Activated CD4-positive, alpha-beta T cell treated with anti-CD3 and anti-CD28 coated beads, Interleukin-2, amount 10 ng/mL, durations not matched to agents 7 days and 5 days (primary cell): Measurements from ENCODE around the gene STAT4. TPM values are rescaled to one million over a fixed set of nuclear protein-coding genes. Genes with fewer than 3 reads are reported as not detected.

Experiments
- CTCF ChIA-PET: fragments of 350-600 bp; sonication (Branson Sonifier 250); formaldehyde crosslinking; loops from one replicate; lab custom pipeline; 2021; ENCODE audit warnings: antibody characterized with exemption; lab: Charles Lee
- POLR2A ChIA-PET: fragments of 350-600 bp; sonication (Branson Sonifier 250); formaldehyde crosslinking; loops from one replicate; lab custom pipeline; 2021; ENCODE audit warnings: antibody characterized with exemption; lab: Charles Lee
- DNase-seq: peaks from one replicate; pipeline ENCODE4 v3.0.0-alpha.2; 2020
- H3K27ac Mint-ChIP-seq: one replicate; pipeline ENCODE4 v1.8.0; 2021; ENCODE audit warnings: mild to moderate bottlenecking, moderate library complexity, mixed read lengths
- H3K27me3 Mint-ChIP-seq: one replicate; pipeline ENCODE4 v1.8.0; 2021; ENCODE audit warnings: mixed read lengths
- H3K36me3 Mint-ChIP-seq: one replicate; pipeline ENCODE4 v1.8.0; 2021; ENCODE audit warnings: low read depth, mixed read lengths
- H3K4me1 Mint-ChIP-seq: one replicate; pipeline ENCODE4 v1.8.0; 2021; ENCODE audit warnings: mixed read lengths
- H3K4me3 Mint-ChIP-seq: one replicate; pipeline ENCODE4 v1.8.0; 2021; ENCODE audit warnings: mild to moderate bottlenecking, moderate library complexity, mixed read lengths
- H3K9me3 Mint-ChIP-seq: one replicate; pipeline ENCODE4 v1.8.0; 2021; ENCODE audit warnings: mixed read lengths
- total RNA-seq, 2 experiments: library from RNA; stranded (reverse); gene quantifications; one replicate each; pipeline ENCODE4 v1.2.3, GENCODE V29; 2021

STAT4 gene
- total RNA-seq, 2 experiments from 2014 or later: 72.6 to 84.4 TPM

GRCh38 chr2:191048073-191048472 lies 102.7 kb downstream of the STAT4 start:
- H3K27me3 Mint-ChIP-seq: no peaks in the 10 kb centered on the region
- H3K4me1 Mint-ChIP-seq: peaks cover 4% of the 10 kb centered on the region
- H3K27ac Mint-ChIP-seq: no peak overlapping the region
- ChIA-PET POLR2A (interaction anchor here (0.6 kb wide), 1 partner anchor 102 kb away, joined by 3 read pairs; no protein-coding TSS in a partner anchor), CTCF (interaction anchor here (1.2 to 7.5 kb wide), 2 partner anchors 8 to 108 kb away, joined by 3 to 108 read pairs; no protein-coding TSS in a partner anchor)
- DNase-seq: no peak
- H3K9me3 Mint-ChIP-seq: peaks cover 7% of the 10 kb centered on the region
- H3K4me3 Mint-ChIP-seq: no peak overlapping the region
- H3K36me3 Mint-ChIP-seq: peaks cover 42% of the 10 kb centered on the region

DNA sequence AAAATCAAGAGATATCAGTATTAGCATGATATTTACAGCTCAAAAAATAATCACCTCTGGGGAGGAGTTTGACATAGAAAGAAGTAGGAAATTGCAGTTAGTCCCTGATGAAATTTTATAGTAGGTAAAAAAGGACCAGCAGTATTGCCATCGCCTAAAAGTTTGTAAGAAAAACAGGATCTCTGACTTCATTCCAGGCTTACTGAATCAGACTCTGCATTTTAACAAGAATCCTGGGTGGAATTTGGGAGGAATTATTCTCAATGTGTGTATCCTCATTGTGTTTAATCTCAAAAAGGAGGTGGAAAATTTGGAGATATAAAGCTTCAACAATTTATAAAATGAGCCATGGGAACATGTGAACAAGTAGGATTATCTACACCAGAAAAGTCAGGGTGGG lies 105.7 kb downstream of the STAT4 start:
- H3K4me3 Mint-ChIP-seq: no peak overlapping the region
- peaks cover 7% of the 10 kb centered on the region for H3K9me3 Mint-ChIP-seq

DNA sequence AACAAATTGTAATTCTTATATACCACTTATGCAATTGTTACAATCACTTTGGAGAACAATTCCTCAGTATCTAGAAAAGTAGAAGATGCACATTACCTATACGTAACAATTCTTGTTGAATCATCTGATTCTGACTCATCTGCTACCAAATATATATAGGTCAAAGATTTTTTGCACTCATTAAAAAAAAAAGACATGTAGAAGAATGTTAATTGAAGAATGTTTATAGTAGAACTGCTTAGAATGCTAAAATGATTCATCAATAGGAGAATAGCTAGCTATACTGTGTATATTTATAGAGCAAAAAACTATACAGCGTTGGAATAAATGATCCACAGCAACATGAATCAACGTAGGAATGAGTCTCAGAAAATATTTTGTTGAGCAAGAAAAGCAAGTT lies 107.4 kb downstream of the STAT4 start:
- ChIA-PET CTCF (interaction anchor here (0.7 kb wide), 1 partner anchor 27 kb away, joined by 3 read pairs; no protein-coding TSS in a partner anchor), POLR2A (no interaction called here)
- Mint-ChIP-seq H3K9me3 (peaks cover 7% of the 10 kb centered on the region), H3K36me3 (peaks cover 57% of the 10 kb centered on the region), H3K27me3 (no peaks in the 10 kb centered on the region), H3K27ac (no peak overlapping the region), H3K4me3 (no peak overlapping the region), H3K4me1 (peaks cover 21% of the 10 kb centered on the region)
- no peak for DNase-seq

More for the DNA sequence above, 105.7 kb downstream of the STAT4 start:
- Mint-ChIP-seq H3K4me1 (peaks cover 11% of the 10 kb centered on the region), H3K27ac (no peak overlapping the region), H3K27me3 (no peaks in the 10 kb centered on the region), H3K36me3 (peaks cover 47% of the 10 kb centered on the region)
- CTCF ChIA-PET: interaction anchor here (0.6 to 1.3 kb wide), 2 partner anchors 11 to 343 kb away, joined by 3 to 4 read pairs; no protein-coding TSS in a partner anchor
- DNase-seq: no peak
- POLR2A ChIA-PET: no interaction called here

- CTCF ChIA-PET: interaction anchor here (0.7 to 8.4 kb wide), 6 partner anchors 9 to 115 kb away, joined by 3 to 48 read pairs (median 4); no protein-coding TSS in a partner anchor
- DNase-seq: no peak
- POLR2A ChIA-PET: no interaction called here
- Mint-ChIP-seq H3K4me3 (no peak overlapping the region), H3K36me3 (peaks cover 64% of the 10 kb centered on the region), H3K4me1 (peaks cover 34% of the 10 kb centered on the region), H3K27me3 (no peaks in the 10 kb centered on the region), H3K9me3 (peaks cover 7% of the 10 kb centered on the region), H3K27ac (no peak overlapping the region)
Observed at GRCh38 chr2:191041418-191042161, 109.2 kb downstream of the STAT4 start.

DNA sequence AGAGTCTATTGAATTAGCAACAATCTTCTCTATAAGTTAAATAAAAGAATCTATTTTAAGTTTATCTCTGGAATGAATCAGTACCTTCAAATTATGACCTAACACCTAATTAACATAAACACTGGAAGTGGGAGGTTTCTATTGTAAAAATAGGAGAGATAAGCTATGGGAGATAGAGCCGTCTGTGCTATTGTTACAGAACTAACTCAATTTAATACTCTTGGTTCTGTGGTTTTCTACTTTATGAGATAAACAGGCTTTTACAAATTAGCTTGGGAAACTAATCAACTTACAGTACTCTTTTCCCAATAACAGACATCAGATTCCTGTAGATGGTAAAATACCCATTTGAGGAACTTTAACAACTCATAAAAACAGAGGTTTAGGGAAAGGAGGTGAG lies 111.2 kb downstream of the STAT4 start:
- ChIA-PET POLR2A (no interaction called here), CTCF (interaction anchor here (1.0 to 8.4 kb wide), 4 partner anchors 11 to 24 kb away, joined by 3 to 48 read pairs (median 12); no protein-coding TSS in a partner anchor)
- H3K9me3 Mint-ChIP-seq: peaks cover 2% of the 10 kb centered on the region
- peaks cover 34% of the 10 kb centered on the region for H3K4me1 Mint-ChIP-seq
- H3K27me3 Mint-ChIP-seq: no peaks in the 10 kb centered on the region
- DNase-seq: no peak
- H3K4me3 Mint-ChIP-seq: no peak overlapping the region
- H3K27ac Mint-ChIP-seq: no peak overlapping the region
- H3K36me3 Mint-ChIP-seq: peaks cover 66% of the 10 kb centered on the region

DNA sequence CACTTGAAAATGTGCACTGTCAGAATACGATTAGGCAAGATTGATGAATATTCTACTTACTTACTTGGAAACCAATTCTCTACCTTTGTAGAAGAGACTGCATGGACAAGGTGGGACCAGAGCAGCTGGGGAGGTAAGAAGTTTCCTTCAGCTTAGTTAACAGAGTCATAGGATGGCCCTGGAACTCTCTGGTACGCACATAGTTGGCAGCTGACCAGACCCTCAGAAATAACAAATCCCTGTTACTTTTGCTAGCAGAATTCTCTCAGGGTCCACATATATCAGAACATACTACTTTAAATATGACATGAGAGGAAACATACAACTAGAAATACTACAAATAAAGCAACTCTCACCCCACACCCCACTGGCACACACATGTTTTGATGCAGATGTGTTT lies 112.1 kb downstream of the STAT4 start:
- Mint-ChIP-seq H3K9me3 (no peaks in the 10 kb centered on the region), H3K27me3 (no peaks in the 10 kb centered on the region), H3K27ac (peak overlapping the region; percentile 68), H3K4me3 (no peak overlapping the region), H3K36me3 (peaks cover 61% of the 10 kb centered on the region), H3K4me1 (peaks cover 34% of the 10 kb centered on the region)
- CTCF ChIA-PET: interaction anchor here (0.8 to 8.4 kb wide), 3 partner anchors 10 to 23 kb away, joined by 3 to 48 read pairs (median 20); no protein-coding TSS in a partner anchor
- POLR2A ChIA-PET: no interaction called here
- DNase-seq: no peak

DNA sequence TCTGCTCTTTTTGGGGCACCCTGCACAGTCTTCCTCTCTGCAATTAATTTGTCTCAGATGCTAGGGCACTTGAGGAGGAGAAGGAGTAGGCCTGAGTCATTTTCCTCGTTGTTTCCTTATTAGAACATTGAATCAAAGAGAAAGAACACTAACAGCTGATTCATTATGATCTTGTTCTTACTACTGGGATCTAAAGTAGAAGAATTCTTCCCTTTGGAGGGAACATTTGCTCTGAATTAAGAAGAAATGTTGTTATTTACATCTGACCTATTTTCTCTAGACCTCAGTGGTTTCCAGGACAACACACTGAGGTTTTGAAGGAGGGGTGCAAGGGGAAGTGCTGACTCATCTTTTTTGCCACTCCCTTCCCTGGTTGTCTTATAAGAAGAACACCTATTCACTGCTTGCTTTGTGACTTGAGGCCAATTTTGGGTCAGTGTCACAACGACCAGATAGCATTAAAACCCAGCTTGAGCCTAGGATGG lies 112.5 kb downstream of the STAT4 start:
- POLR2A ChIA-PET: no interaction called here
- CTCF ChIA-PET: interaction anchor here (0.8 to 8.4 kb wide), 7 partner anchors 9 to 117 kb away, joined by 3 to 48 read pairs (median 3); no protein-coding TSS in a partner anchor
- H3K27ac Mint-ChIP-seq: peak overlapping the region; percentile 68
- H3K4me3 Mint-ChIP-seq: no peak overlapping the region
- H3K9me3 Mint-ChIP-seq: no peaks in the 10 kb centered on the region
- no peaks in the 10 kb centered on the region for H3K27me3 Mint-ChIP-seq
- peaks cover 34% of the 10 kb centered on the region for H3K4me1 Mint-ChIP-seq
- peaks cover 66% of the 10 kb centered on the region for H3K36me3 Mint-ChIP-seq
- peak; percentile 56 for DNase-seq

- Mint-ChIP-seq H3K9me3 (no peaks in the 10 kb centered on the region), H3K4me1 (peaks cover 38% of the 10 kb centered on the region), H3K4me3 (no peak overlapping the region), H3K36me3 (peaks cover 74% of the 10 kb centered on the region), H3K27me3 (no peaks in the 10 kb centered on the region), H3K27ac (peak overlapping the region; percentile 68)
- CTCF ChIA-PET: interaction anchor here (0.9 to 8.4 kb wide), 5 partner anchors 8 to 18 kb away, joined by 3 to 48 read pairs (median 4); no protein-coding TSS in a partner anchor
- DNase-seq: no peak
- POLR2A ChIA-PET: no interaction called here
Observed at GRCh38 chr2:191037351-191037750, 113.4 kb downstream of the STAT4 start.

DNA sequence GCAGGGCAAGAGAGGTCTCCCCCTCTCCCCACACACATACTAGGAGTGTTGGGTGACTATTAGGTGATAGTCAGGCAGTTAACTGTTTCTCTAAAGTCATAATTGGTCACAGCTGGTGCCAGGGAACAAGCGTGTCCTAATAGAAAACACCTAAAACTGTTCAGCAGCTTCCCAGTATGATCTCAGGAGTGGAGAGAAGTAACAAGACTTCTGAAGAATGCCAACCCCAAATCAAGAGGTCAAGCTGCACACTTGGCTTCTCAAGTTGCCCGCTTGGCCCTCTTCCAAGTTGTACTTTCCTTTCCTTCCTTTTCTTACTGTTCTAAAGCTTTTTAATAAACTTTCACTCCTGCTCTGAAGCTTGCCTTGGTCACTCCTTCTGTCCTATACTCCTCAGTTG lies 114.4 kb downstream of the STAT4 start:
- peaks cover 74% of the 10 kb centered on the region for H3K36me3 Mint-ChIP-seq
- ChIA-PET POLR2A (no interaction called here), CTCF (interaction anchor here (0.9 to 8.4 kb wide), 4 partner anchors 14 to 27 kb away, joined by 3 to 48 read pairs (median 3); no protein-coding TSS in a partner anchor)
- no peaks in the 10 kb centered on the region for H3K9me3 Mint-ChIP-seq
- H3K27ac Mint-ChIP-seq: no peak overlapping the region
- no peak for DNase-seq
- H3K4me3 Mint-ChIP-seq: no peak overlapping the region
- peaks cover 38% of the 10 kb centered on the region for H3K4me1 Mint-ChIP-seq
- H3K27me3 Mint-ChIP-seq: no peaks in the 10 kb centered on the region

DNA sequence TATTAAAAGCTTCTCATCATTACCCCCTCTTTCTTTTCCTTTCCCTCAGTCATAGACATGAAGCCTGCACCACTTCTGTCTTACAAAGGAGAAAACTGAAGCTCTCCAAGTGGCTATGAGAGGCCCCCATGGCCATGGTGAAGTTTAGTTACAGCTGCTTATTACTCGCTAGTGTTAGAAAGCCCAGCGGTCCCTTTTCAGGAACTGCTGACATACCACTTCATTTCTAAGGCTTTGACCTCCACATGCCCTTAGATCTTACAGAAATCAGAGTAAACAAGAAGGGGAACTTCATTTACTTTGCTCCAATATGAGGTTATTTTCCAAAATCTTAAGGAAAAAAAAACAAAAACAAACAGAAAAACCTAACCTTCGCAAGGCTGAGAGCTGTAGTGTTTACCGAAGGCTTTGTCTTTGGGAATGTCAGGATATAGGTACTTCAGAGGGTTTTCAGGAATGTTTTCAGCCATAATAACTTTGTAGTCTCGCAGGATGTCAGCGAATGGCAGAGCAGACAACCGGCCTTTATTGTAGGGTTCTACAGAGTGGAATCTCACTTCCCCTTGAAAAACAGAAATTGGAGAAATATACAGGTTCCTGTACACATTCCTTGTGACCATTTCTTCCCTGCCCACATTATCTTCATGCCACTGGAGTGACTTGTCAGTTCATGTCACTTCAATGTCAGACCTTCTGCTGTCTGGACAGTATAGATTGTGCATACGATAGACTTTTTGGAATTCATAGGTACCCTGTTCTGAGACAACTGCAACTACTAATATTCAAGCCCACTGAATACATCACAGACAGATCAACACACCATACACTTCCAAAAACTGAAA lies 118.0 kb downstream of the STAT4 start:
- no peak for DNase-seq
- Mint-ChIP-seq H3K27ac (no peak overlapping the region), H3K4me1 (peaks cover 53% of the 10 kb centered on the region), H3K27me3 (no peaks in the 10 kb centered on the region), H3K4me3 (no peak overlapping the region), H3K9me3 (no peaks in the 10 kb centered on the region), H3K36me3 (peaks cover 73% of the 10 kb centered on the region)
- ChIA-PET POLR2A (no interaction called here), CTCF (no interaction called here)

GRCh38 chr2:191031256-191031655 lies 119.5 kb downstream of the STAT4 start:
- no peak for DNase-seq
- Mint-ChIP-seq H3K4me3 (no peak overlapping the region), H3K27me3 (no peaks in the 10 kb centered on the region), H3K9me3 (peaks cover 3% of the 10 kb centered on the region), H3K27ac (peak overlapping the region; percentile 33), H3K4me1 (peaks cover 60% of the 10 kb centered on the region), H3K36me3 (peaks cover 74% of the 10 kb centered on the region)
- ChIA-PET POLR2A (no interaction called here), CTCF (no interaction called here)

DNA sequence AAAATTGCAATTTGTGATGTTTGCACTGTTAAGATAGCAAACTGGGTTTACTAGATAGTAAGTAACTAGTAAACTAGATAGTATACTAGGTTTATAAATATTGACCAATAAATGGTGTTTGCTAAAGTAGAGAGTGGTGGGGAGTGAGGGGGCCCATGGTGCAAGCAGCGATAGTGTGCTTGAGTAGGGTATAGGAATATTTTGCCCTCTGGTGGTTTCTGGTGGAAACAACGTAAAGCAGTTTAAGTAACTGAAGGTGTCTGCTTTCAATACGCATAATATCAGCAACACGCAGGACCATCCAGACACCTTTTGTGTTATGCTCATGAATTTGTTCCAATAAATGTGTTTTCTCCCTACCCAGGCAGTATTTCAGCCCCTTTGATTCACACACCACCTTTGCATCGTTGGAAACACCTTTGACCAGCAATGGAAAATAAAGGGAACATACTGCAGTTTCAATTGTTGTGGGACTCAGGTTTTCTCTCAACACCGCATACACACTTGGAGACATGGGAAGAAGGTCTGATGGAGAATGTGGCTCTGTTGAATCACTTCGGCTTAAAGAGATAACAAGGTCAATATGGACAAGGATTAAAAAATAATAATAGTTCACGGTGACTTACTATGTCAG lies 120.2 kb downstream of the STAT4 start:
- Mint-ChIP-seq H3K36me3 (peaks cover 75% of the 10 kb centered on the region), H3K27me3 (no peaks in the 10 kb centered on the region), H3K9me3 (peaks cover 7% of the 10 kb centered on the region), H3K4me1 (peaks cover 66% of the 10 kb centered on the region), H3K27ac (peak overlapping the region; percentile 32), H3K4me3 (no peak overlapping the region)
- ChIA-PET POLR2A (no interaction called here), CTCF (interaction anchor here (1.4 to 3.1 kb wide), 2 partner anchors 9 to 17 kb away, joined by 3 to 20 read pairs; partner anchors contain the start of gene STAT1)
- peak; percentile 73 for DNase-seq
